Omental fat pad (tissue), 4 donors: ENCODE measurements around the gene SMIM10. TPM values are rescaled to one million over a fixed set of nuclear protein-coding genes. Genes with fewer than 3 reads are reported as not detected.
"Not testable (repeated sequence)": the region's sequence is repeated elsewhere in the genome, so short reads cannot be mapped to it uniquely, and the experiment has no call there.

Experiments
- ATAC-seq: fragments of 150-250 bp; one replicate; pipeline ENCODE4 v1.9.1; 2016; ENCODE audit warnings: mild to moderate bottlenecking, moderate library complexity; ENCODE audit not compliant: low FRiP score
- DNase-seq: peaks from one replicate; pipeline ENCODE4 v3.0.0-alpha.2; 2019; ENCODE audit warnings: low spot score
- CTCF ChIP-seq, 3 donors: fragments of 450-650 bp; IDR thresholded peaks; one replicate each; pipeline ENCODE4 v1.5.1; 2016 to 2017; ENCODE audit warnings: antibody characterized with exemption in 3 of 3, mild to moderate bottlenecking in 3 of 3, moderate library complexity in 2 of 3
- total RNA-seq, 4 donors: library from RNA; depleted of rRNA; stranded (reverse); fragments of >200 nt; gene quantifications; one replicate each; pipeline ENCODE4 v1.1.0, GENCODE V29; 2016

The SMIM10 gene
- total RNA-seq, 4 donors from 2014 or later = 3.5 to 9.3 (median 4.3) TPM

GRCh38 chrX:135010921-135011320 is 20.1 kb downstream of the SMIM10 start:
- TF ChIP-seq CTCF (IDR thresholded peaks at IDR 0.05) = no peak
- no peak for ATAC-seq
- DNase-seq = no peak

GRCh38 chrX:135015523-135016245 is 24.9 kb downstream of the SMIM10 start:
- no peak for DNase-seq
- no peak for TF ChIP-seq CTCF (IDR thresholded peaks at IDR 0.05)
- ATAC-seq = no peak

- ATAC-seq, DNase-seq: not testable (repeated sequence)
Observed at GRCh38 chrX:135019890-135020289, 29.1 kb downstream of the SMIM10 start.

- not testable (repeated sequence) for ATAC-seq, DNase-seq
Observed at GRCh38 chrX:135023791-135024190, 33.0 kb downstream of the SMIM10 start.

- TF ChIP-seq CTCF (IDR thresholded peaks at IDR 0.05) = no peak
- DNase-seq = no peak
- no peak for ATAC-seq
Observed at GRCh38 chrX:135024526-135024925, 33.7 kb downstream of the SMIM10 start.

- DNase-seq, ATAC-seq: not testable (repeated sequence)
Observed at GRCh38 chrX:135030207-135030963, 39.6 kb downstream of the SMIM10 start.

- not testable (repeated sequence) for ATAC-seq, DNase-seq
Observed at GRCh38 chrX:135041149-135042123, 50.6 kb downstream of the SMIM10 start.

Other genes starting within 250 kb of the SMIM10 start
- gene PABIR2, start 193.8 kb upstream of the SMIM10 start, total RNA-seq = 10 to 100 TPM; 11.6 to 19.7 (median 15.3) TPM
- gene MOSPD1, start 75.7 kb upstream of the SMIM10 start, total RNA-seq = 10 to 100 TPM; 12.8 to 20.8 (median 17.4) TPM
- 1 to 10 TPM; 6.2 to 8.4 (median 7.3) TPM for gene RTL8B, start 31.6 kb downstream of the SMIM10 start, total RNA-seq
- 10 to 100 TPM; 46.8 to 81.5 (median 64.3) TPM for gene RTL8C, start 41.4 kb downstream of the SMIM10 start, total RNA-seq
- 10 to 100 TPM; 13.2 to 27.4 (median 19.3) TPM for gene RTL8A, start 61.1 kb downstream of the SMIM10 start, total RNA-seq
- 1 to 10 TPM in 2 of 4 donors, under 1 TPM in 2; 0.56 to 2.1 (median 1.2) TPM for gene SMIM10L2B, start 107.7 kb downstream of the SMIM10 start, total RNA-seq
- gene ETDB, start 129.5 kb downstream of the SMIM10 start, total RNA-seq = not detected
- gene CT55, start 180.4 kb downstream of the SMIM10 start, total RNA-seq = not detected